NCI-H748 treated with DMSO at 0.1 percent for 48 hours (cell line): ENCODE results near the gene TRUB1.

Experiments
- DNase-seq: peaks from one replicate; lab custom pipeline; 2025; lab: John Stamatoyannopoulos, UW

Gene TRUB1

DNA sequence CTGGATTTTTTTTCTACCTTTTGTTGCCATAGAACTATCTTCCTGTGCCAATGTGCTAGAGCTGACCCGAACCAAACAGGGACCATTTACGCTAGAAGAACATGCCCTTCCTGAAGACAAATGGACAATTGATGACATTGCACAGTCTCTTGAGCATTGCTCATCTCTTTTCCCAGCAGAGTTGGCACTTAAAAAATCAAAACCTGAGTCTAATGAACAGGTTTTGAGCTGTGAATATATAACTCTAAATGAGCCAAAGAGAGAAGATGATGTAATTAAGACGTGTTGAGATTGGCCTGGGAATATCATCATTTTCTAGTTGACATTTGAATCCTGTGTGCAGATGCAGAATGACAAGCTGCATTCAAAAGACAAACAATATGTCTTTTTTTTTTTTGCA, 37.1 kb downstream of the TRUB1 start:
- no peak for DNase-seq

DNA sequence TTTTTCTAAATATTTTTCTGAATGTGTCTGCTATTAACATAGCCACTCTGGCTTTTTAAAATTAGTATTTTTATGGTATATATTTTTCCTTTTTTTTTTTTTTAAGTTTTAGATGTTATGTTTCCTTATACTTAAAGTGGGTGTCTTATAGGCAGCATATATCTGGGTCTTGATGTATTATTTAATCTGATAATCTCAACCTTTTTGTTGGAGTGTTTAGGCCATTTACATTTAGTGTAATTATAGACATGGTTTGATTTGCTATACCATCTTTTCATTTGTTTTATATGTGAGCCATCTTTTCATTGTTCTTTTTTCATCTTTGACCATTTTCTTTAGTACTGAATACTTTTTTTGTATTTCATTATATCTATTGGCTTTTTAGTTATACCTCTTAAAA, 45.0 kb downstream of the TRUB1 start:
- no peak for DNase-seq

DNA sequence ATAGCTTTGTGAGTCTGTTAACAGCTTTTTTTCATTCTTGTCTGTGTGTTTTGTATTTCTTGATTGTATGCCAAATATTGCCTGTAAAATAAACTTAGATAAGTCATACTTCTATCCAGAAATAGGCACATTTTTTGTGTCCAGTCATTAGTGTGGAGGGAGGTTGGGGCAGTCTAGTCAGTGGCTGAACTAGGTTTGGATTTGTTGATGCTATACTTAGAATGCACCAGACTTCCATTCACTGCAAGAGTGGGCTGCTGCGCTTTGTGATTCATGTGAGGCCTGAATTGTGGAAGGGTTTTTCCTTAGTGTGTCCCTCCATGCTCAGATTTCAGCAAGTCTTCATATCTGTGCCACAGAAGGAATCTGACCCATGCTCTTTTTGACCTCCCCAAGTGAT, 50.0 kb downstream of the TRUB1 start:
- no peak for DNase-seq

DNA sequence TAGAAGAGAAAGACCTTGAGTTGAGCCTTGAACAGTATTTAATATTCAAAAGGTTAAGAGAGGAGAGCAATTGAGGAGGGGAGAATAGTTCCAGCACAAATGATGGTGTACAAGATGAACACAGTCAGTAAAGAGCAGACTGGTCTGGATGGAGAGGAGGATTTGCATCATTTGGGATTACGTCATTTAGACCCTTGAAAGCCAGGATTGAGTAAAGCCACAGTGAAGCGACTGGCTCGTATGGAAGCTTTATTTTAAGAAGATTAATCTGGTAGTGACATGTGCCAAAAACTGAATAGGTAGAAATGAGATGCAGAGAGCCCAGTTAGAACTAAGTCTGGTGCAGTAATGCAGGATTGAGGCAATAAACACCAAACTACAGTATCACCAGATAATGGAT, 52.6 kb downstream of the TRUB1 start:
- no peak for DNase-seq

DNA sequence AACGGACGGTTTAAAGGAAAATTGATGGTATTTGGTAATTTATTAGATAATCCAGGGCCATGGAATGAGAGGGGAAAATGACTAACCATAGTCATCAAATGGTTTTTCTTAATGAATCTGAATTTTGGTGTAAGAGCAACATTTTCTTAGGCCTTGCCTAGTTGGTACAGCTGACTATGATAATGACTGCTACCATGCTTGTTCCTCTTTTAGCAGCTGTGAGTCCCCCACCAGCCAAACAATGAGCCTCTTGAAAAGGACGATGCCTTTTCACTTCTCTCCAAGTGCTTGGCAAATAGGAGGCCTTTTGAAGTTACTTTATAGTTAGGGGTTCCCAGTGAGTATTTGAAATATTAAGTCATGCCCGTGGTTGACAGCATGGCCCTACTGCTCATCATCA, 53.0 kb downstream of the TRUB1 start:
- DNase-seq: no peak

DNA sequence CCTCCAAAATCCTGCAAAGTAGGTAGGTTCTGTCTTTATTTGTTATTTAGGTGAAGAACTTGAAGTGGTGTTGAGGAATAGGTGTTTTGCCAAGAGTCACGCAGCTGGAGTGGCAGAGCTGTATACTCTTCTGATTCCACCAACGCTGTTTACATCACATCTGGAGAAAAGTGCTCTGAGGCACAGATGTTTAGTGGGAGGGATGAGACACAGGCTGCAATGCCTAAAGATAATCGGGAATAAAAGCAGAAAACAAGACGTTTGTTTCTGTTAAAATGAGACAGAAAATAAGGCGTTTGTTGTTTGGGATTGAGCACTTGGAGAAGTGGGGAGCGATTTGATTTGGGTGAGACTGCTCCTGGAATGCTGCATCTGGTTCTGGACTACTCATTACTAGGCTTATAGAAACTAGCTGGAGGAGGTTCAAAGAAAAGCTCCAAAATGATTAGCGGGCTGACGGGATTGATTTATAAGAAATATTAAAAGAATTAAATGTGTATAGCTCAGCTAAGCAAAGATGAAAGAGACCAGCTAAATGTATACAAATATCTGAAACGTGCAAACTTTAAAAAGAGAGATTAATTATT, 54.3 kb downstream of the TRUB1 start:
- no peak for DNase-seq

DNA sequence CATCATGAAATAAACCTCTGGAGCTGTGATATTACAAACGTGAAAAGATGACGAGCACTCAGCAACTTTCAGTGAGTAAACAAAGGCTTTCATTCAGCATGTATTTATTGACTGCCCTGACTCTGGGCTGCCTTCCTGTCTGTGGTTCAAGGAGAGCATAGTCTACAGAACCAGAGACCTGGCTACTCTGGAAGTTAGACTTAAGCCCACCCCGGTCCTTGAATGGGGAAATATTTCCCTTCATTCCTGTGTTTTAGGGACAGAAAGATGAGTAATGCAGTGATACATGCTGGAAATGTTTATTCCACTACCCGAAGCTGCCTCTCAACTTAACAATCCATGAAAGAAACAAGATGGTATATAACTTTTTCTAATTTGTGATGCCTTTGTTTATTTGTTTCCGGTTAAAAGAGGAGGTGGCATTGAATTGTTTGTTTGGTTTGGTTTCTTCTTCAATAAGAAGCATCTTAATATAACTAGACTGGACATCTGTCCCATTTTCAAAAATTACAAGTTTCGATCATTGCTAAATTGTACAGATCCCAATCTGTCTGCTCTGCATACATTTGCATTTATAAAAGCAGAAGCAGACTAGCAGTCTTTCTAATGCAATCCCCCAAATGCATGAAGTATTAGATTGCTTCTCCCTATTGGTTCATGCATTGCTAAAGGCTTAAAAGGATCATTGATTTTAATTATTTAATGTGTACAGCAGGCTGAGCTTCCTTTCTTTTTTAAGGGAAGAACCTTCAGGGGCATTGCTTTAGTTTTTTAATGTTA, 57.7 kb downstream of the TRUB1 start:
- DNase-seq: no peak

DNA sequence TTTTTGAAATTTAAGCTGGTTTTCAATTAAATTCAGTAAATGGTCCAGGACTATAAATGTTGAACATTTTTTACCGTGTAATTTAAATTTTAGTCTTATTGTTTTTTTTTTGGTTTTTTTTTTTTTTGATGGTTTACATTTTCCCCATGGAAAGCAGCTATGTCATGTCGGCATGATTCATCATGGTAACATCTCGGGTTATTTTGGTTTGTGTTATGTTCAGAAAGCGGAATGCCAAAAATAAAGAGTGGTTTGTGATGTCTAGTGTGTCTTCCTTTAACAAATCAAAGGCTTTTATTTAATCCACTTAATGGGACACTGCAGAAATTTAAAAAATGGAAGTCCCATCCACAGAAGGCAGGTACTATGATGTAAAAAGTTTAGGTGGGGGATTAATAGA, 58.5 kb downstream of the TRUB1 start:
- no peak for DNase-seq

DNA sequence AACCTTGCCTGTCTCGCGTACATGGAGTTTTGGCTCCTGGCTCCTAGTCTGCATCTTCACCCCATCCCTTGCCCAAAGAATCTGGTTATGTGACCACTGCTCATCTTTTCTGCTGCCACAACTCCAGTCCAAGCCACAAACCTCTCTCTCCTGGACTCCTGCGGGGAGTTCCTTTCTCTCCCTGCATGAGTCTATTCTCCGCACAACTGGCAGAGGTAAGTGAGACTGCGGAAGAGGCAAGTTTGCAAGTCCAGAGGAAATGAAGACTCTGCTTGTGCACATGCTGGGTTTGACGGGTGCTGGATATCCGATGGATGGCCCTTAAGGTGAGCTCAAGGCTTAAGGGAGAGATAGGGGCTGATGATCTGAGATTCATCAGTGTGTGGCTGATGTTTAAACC, 61.0 kb downstream of the TRUB1 start:
- DNase-seq: no peak

DNA sequence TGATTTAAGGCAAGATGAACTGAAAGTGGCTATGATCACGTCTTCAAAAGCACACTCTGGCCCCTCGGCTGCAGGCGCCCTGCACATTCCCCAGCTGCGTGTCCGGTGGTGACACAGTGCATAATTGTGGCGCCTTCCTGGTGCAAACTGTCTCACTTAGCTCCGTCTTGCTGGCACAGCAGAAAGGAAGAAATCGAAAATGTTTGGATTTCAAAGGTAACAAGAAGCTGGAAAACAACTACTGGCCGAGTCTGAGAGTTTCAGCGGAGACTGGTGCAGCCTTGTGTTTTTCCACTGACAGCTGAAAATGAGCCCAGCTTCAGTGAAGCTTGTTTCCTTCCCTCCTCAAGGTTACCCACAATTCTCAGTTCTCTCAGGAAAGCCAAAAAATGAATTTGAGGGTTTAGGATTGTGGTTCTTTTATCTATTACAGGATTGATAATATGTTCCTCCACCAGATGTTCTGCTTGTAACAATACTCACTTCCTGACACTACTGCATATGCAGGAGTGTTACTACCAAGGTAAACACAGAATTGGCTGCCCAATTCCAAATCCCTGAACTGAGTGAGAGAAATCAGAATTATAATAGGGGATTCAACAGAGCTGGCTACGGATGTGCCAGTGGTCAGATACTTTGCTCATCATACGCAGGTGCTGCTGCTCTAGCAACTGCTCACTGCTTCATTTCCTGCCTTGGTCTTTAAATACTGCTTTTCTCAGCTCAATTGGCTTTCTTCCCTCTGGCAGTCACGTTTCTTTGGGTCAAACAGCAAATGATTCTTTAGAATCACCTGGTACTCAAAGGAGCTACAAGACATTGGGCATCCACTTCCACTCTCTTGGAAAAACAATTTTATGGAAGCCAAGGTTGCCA, 63.7 kb downstream of the TRUB1 start:
- DNase-seq: no peak

DNA sequence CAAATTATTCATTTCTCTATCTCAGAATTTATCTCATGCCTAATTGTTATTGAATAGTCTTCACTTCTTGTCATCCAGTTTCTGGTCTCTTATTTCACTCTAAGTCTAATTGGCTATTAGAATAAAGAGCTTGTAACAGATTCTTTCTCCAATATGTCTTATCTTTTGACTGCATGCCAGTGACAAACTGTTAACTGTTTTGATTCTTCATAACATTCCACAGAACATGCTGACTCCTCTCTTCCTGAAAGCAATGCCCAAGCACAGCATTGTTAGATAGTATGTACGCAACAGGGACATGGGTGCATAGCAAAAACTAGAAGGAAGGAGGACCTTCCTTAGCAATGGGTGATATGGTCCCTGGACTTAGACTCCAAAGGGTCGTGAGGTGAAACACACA, 65.4 kb downstream of the TRUB1 start:
- no peak for DNase-seq

DNA sequence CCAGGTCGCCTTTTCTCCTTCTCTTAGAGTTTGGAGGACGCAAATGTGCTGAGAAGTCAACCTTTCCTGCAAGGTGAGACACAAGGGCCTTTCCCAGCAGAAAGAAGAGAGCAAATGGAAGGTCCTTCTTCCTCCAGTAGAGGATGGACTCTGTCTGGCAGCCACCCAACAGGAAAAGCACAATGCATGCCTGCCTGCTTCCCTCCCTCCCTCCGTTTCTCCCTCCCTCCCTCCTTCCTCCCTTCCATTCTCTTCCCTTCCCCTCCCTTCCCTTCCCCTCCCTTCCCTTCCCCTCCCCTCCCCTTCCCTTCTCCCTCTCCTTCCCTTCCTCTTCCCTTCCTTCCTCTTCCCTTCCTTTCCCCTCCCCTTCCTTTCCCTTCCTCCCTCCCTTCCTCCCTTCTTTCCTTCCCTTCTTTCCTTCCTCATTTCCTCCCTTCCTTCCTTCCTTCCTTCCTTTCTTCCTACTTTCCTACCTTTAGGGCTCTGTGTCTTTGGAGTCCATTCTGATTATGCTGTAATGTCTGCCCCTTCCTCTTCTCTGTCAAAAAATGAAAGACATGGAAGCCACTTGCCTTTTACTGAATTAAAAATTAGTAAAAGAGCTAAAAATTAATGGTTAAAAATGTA, 66.4 kb downstream of the TRUB1 start:
- DNase-seq: no peak

DNA sequence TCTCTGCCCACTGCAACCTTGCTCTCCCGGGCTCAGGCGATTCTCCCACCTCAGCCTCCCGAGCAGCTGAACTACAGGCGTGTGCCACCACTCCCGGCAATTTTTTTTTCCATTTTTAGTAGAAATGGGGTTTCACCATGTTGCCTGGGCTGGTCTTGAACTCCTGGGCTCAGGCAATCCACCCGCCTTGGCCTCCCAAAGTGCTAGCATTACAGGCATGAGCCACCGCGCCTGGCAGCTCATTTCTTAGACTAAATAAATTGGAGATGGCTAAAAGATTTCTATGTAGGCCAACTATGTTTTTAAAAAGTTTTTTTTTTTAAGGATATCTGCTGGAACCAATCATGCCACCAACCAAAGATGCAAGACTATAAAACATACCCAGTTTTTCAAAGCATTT, 67.8 kb downstream of the TRUB1 start:
- DNase-seq: no peak

DNA sequence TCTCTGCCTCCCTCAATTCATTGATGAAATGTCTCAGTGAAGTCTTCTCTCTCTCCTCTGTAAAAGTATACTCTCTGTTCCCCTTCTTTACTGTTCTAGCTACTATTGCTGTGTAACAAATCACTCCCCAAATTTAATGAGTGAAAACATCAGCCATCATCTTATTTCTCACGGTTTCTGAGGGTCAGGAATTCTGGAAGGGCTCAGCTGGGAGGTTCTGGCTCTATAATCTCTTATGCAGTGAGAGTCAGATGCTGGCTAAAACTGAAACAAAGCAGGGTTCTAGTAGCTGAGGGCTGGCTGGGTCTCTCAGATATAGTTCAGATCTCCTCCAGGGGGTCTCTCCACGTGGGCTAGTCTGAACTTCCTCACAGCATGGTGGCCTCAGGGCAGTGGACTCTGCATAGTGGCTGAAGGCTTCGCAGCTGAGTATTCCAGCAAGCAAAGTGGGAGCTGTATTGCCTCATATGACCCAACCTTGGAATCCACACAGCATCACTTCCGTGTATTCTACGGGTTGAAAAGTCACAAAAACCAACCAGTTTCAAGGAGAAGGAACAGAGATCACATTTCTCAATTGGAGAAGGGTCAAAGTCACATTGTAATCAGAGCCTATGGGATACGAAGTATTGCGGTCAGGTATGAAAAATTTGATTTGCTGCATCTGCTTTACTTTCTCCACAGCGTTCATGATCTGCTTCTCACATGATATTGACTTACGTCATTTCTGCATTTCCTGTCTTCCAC, 80.4 kb downstream of the TRUB1 start:
- DNase-seq: no peak

DNA sequence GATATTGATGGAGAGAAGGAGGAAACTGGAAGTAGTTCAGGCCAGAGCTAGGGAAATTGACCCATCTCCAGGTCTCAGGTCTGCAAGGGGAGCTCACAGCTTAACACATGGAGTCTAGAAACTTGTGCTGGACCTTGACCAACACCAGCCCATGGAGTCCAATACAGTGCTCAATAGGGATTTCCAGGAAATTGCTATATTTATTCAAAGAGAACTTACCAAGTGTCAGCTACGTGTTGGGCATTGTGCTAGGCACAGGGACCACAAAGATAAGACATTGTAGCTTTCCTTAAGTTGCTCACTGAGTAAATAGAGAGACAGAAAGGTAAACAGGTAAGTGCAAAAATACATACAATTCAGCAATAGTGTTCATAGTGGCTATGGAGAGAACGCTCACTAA, 82.5 kb downstream of the TRUB1 start:
- DNase-seq: no peak

DNA sequence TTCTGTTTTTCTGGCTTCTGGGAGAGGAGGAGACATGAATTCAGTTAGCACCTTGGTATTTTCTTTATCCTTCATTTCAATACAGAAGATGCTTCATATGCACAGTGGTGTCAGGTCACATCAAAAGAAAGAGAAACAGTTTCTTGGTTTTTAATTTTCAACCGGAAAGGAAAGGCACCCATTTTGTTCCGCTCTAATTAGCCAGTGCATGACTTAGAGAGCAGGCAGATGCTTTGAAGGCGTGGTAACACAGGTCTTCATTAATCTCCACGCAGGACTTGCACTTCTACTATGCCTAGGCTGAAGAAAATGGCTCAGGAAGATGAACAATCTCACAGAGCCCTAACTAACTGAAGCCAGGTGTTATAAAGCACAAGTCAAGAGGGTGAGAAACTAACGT, 84.7 kb downstream of the TRUB1 start:
- no peak for DNase-seq

DNA sequence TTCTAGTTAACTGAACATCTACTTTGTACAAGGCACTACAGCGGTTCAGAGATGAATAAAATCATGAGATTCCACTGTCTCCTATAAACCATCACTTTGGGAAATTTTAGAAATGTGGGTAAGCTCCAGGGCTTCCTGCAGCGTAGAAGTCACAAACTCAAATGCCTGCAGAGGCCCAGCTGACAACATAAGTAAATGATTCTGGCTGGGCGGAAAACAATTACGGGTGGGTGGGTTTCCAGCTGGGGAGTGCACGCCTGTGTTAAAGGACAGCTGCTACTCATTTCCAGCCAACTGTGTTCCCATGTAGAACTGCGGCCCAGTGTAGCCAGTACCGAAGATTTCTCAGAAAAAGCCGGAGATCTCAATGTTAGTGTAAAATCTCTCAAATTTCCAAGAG, 85.7 kb downstream of the TRUB1 start:
- no peak for DNase-seq

DNA sequence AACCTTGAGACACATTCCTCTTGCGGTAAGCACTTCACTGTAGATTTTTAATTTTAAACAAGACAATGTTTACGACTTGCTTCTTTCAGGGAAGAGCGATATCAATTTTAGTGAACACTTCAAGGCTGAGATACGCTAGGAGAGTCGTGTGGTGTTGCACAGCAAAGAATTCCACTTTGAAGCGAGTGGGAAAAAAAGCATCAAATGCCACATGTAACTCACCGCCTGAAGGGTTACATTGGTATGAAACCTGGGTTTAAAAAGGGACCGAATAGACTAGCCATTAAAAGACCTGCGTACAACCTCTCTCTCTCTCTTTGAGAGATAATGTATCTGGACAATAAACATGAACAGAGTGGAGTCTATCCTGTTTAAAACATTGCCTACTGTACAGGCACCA, 86.4 kb downstream of the TRUB1 start:
- DNase-seq: no peak

DNA sequence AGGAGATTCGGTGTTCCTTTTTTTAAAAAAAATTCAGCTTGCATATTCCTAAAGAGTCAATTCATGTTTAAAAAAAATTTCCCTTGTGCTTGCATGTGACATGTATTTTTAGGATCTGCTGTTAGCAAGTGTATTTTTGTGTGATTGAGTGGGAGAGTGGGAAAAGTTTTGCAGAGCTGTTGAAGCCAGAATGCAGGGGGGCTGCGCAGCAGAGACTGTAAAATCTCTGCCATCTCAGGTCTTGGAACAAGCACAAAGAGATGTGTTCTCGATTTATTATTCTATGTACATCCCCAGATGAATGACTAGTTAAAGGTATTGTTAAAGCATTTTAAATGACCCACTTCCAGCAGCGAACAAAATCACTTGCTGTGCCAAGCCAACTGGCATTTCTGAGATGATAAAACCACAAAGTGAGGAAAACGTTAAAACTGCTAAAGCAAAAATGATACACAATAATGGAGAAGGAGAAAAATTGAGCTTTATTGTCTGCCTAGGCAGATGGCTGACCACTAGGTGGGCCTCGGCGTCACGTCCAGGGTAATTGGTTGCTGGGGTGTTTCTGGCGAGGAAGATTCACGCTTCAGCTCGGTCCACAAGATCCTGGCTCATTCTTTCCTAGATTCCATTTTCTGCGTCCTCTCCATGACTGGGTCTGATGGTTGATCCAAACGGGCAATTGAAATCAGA, 88.2 kb downstream of the TRUB1 start:
- no peak for DNase-seq

DNA sequence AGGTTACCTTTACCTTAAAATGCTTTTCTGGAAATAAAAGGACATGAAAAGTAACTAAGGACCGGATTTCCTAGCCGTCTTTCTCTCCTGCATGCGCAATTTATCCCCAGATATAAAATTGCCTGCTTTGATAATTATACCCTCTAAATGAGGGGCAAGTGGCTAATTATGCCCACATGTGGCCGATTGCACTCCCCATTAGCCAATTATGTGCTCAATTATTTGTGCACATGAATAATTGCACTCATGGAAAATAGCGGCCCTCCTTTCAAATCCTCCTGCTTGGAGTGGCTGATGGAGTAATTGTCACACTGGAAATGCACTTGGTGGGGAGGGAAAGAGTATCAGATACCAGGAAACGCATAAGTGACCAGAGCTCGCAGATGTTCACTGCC, 88.7 kb downstream of the TRUB1 start:
- peak; percentile 91 for DNase-seq
